ENCODE measurements around the gene MRPS24.
"Not testable (repeated sequence)": the region's sequence is repeated elsewhere in the genome, so short reads cannot be mapped to it uniquely, and the experiment has no call there.

MRPS24 gene

DNA sequence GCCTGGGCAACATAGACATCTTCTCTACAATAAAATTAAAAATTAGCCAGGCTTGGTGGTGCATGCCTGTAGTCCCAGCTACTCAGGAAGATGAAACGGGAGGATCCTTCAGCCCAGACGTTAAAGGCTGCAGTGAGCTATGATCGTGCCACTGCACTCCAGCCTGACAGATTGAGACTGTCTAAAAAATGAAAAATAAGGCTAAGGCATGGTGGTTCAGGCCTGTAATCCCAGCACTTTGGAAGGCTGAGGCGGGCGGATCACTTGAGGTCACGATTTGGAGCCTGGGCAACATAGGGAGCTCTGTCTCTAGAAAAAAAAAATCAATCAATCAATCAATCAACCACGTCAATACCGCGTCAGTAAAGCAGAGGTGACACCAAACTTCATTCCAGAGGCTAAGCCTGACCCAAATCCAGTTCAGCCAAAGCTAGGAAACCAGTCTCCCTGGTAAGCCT is 31.1 kb downstream of the MRPS24 start:
- DNase-seq (ENCODE audit: low spot score) = no peak

DNA sequence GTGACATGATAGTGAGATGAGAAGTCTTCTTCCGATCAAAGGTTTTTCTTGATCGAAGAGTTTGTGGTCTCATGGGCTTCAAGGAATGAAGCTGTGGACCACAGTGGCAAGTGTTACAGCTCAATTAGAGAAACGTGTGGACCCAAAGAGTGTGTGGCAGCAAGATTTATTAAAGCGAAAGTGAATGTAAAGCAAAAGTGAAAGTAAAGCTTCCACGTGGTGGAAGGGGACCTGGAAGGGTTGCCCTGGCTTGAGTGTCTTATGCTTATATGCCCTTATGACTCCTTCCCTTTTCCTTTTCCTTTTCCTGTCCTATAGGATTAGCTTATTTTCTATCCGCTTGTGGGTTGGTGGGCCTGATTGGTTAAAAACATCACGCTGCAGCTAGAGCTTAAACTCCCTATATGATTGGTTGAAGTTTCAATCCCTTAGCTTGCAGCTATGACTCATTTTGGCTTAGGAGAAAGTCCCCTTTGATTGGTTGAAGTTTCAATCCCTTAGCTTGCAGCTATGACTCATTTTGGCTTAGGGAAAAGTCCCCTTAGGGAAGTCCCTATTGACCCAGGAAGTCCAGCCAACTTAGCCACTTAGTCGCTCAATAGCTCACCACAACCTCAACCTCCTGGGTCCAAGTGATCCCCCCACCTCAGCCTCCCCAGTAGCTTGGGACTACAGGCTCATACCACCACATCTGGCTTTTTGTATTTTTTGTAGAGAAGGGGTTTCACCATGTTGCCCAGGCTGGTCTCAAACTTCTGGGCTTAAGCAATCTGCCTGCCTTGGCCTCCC is 34.7 kb downstream of the MRPS24 start:
- DNase-seq (ENCODE audit: low spot score) = no peak

DNA sequence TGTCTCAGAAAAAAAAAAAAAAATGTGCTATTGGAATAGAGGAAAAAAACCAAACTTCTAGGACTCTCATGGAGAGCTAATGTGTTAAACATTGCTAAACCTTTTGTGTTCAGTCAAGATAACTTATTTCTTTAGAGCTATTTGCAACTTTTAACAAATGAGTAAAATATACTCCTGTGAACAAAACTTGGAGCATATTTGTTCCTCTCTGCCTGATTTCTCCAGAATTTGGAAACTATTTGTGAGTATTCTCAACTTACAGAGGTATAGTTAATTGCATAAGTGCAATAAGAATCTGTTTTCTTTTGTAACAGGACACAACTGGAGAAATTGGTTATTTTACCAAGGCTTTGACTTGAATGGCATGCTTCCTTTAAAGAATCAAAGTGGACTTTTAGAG is 38.4 kb downstream of the MRPS24 start:
- DNase-seq (ENCODE audit: low spot score) = not testable (repeated sequence)

DNA sequence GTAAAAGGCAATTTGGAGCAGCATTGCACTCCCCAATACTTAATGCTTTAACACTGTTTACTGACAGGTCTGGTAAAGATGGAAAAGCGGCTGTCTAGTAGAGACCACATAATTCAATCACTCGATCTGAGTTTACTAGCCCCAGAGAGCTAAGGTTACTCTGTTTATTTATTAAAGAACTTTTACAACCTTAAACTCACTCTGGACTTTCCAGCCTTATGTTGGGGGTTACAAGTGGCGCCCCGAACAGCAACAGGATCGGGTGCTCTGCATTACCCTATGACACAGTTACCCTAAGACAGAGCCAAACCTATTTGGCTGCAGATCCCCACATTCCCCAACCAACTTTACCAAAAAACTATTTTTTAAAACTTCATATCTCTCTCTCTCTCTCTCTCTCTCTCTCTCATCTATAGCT is 43.9 kb downstream of the MRPS24 start:
- no peak for DNase-seq (ENCODE audit: low spot score)

DNA sequence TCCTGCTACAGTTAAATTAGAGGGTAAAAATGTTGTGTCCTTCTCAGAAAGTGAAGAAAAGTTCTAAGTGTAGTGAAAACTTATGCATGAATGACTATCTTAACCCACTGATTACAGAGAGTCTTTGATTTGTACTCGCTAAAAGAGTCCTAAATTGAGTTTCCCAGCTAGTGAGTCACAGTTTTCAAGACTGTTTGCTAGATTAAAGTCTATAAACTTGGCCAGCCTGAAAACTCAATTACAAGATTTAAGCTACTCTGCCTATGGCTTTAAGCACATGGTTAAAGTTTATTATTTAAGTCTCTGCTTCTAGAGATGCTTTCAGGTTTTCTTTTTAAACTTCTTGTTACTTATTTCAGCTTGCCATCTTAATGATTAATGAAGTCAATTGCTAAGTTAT is 44.4 kb downstream of the MRPS24 start:
- DNase-seq (ENCODE audit: low spot score) = no peak

DNA sequence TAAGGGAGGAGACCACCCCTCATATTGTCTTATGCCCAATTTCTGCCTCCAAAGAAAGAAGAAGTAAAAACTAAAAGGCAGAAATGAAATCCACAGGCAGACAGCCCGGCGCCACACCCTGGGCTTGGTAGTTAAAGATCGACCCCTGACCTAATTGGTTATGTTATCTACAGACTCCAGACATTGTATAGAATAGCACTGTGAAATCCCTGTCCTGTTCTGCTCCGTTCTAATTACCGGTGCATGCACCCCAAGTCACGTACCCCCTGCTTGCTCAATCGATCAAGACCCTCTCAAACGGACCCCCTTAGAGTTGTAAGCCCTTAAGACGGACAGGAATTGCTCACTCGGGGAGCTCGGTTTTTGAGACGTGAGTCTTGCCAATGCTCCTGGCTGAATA is 44.8 kb downstream of the MRPS24 start:
- not testable (repeated sequence) for DNase-seq (ENCODE audit: low spot score)

DNA sequence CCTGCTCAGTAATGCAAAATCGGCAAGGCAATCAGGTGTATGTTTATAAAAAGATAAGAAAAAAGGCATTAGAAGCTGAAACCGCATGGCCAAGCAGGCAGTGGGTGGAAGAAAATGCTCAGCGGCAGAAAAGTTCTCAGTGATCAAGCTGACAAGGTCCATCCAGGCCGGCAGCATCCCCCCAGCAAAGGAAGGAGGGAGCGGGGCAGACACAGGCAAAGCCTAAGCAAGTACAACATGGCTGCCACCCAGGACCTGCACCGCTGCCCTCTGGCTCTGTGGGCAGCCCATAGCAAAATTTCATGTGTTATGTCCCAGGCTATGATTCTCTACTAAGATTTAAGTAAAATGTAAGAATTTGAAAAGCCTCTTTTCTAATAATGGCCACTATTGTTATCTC is 45.4 kb downstream of the MRPS24 start:
- no peak for DNase-seq (ENCODE audit: low spot score)

DNA sequence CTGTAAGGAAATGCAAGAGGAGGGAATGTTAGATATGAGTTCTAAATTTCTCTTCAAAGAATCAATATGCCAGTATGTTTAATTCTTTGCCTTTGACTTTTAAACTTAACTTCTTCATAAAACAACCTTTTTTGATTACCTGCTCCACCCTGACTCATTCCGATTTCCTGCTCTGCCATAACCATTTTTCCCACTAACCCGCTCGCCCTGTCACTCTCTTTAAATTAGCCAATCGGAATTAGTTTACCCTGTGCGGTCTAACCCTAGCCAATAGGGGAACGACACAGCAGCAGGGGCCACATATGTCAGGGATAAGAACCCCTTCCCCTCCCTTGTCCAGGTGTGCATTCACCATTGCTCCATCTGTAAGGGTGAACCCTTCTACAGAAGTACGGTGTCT is 45.9 kb downstream of the MRPS24 start:
- not testable (repeated sequence) for DNase-seq (ENCODE audit: low spot score)
